SK-N-SH (cell line): Measurements from ENCODE around the gene TMEM47. TPM values are rescaled to one million over a fixed set of nuclear protein-coding genes. Genes with fewer than 3 reads are reported as not detected.

Experiments used
- CTCF ChIA-PET: fragments of 300-600, 350-600 bp; formaldehyde crosslinking; extraction: SDS; loops from one replicate; lab custom pipeline; 2021; lab: Yijun Ruan, JAX
- POLR2A ChIA-PET: fragments of 350-600 bp; sonication (Branson Sonifier 250); formaldehyde crosslinking; extraction: SDS; loops from one replicate; lab custom pipeline; 2020; ENCODE audit warnings: antibody characterized with exemption, inconsistent platforms; lab: Yijun Ruan, JAX
- DNase-seq: peaks from one replicate; pipeline ENCODE4 v3.0.0; 2012
- H2AFZ ChIP-seq: fragments of 200-600 bp; sonication (generic); 2 replicates; pipeline ENCODE4 v1.8.1; 2016; ENCODE audit warnings: antibody characterized with exemption, mild to moderate bottlenecking, low read depth
- H3F3A ChIP-seq: fragments of 200-600 bp; sonication (generic); replicated peaks from 2 replicates; pipeline ENCODE3; 2016; ENCODE audit warnings: antibody characterized with exemption, mild to moderate bottlenecking; ENCODE audit not compliant: insufficient read depth
- H3K27ac ChIP-seq, 2 experiments: fragments of 200-500 bp in 1 of 2; fragments of 200-600 bp in 1 of 2; sonication (Bioruptor generic) in 1 of 2; sonication (generic), shearing (Covaris generic) in 1 of 2; 2 replicates each; pipeline versions ENCODE4 v1.5.1 to v1.6.1; 2014 to 2016; ENCODE audit warnings: low read depth in 2 of 2, inconsistent platforms in 1 of 2, low read length in 1 of 2, mild to moderate bottlenecking in 1 of 2, mixed read lengths in 1 of 2
- H3K27me3 ChIP-seq: fragments of 200-600 bp; sonication (generic), shearing (Covaris generic); 2 replicates; pipeline ENCODE4 v1.6.1; 2016; ENCODE audit warnings: mixed run types; ENCODE audit not compliant: insufficient read depth
- H3K36me3 ChIP-seq, 2 experiments: fragments of 200-500 bp in 1 of 2; fragments of 200-600 bp in 1 of 2; sonication (Bioruptor generic) in 1 of 2; sonication (generic) in 1 of 2; replicated peaks in 1 of 2; 2 replicates each; pipeline versions ENCODE3 to v1.5.1; 2014 to 2016; ENCODE audit warnings: low read length in 1 of 2, mild to moderate bottlenecking in 1 of 2; ENCODE audit not compliant: insufficient read depth in 2 of 2, control insufficient read depth in 1 of 2
- H3K4me1 ChIP-seq, 2 experiments: fragments of 200-500 bp in 1 of 2; fragments of 200-600 bp in 1 of 2; sonication (Bioruptor generic) in 1 of 2; sonication (generic), shearing (Covaris generic) in 1 of 2; 2 replicates each; pipeline versions ENCODE4 v1.5.1 to v1.6.1; 2014 to 2016; ENCODE audit warnings: low read depth in 1 of 2, low read length in 1 of 2, mixed run types in 1 of 2; ENCODE audit not compliant: insufficient read depth in 2 of 2, control insufficient read depth in 1 of 2
- H3K4me2 ChIP-seq: fragments of 200-600 bp; sonication (generic), shearing (Covaris generic); 2 replicates; pipeline ENCODE4 v1.6.1; 2017; ENCODE audit warnings: mixed run types
- H3K4me3 ChIP-seq, 2 experiments: fragments of 200-500 bp in 1 of 2; fragments of 200-600 bp in 1 of 2; sonication (Bioruptor generic) in 1 of 2; sonication (generic), shearing (Covaris generic) in 1 of 2; 2 replicates each; pipeline versions ENCODE4 v1.5.1 to v1.8.1; 2014 to 2016; ENCODE audit warnings: low read depth in 2 of 2, inconsistent platforms in 1 of 2, low read length in 1 of 2, mild to moderate bottlenecking in 1 of 2, mixed read lengths in 1 of 2, moderate library complexity in 1 of 2
- H3K79me2 ChIP-seq: fragments of 200-600 bp; sonication (generic); 2 replicates; pipeline ENCODE4 v1.8.1; 2017; ENCODE audit warnings: mild to moderate bottlenecking; ENCODE audit not compliant: insufficient read depth
- H3K9ac ChIP-seq: fragments of 200-600 bp; sonication (generic); 2 replicates; pipeline ENCODE4 v1.6.1; 2017; ENCODE audit warnings: mixed run types
- H3K9me2 ChIP-seq: fragments of 200-600 bp; sonication (generic); 2 replicates; pipeline ENCODE4 v1.6.1; 2017; ENCODE audit warnings: mixed run types
- H3K9me3 ChIP-seq: fragments of 200-600 bp; sonication (generic); 2 replicates; pipeline ENCODE4 v1.6.1; 2017; ENCODE audit warnings: mixed run types, mild to moderate bottlenecking, moderate library complexity
- H4K20me1 ChIP-seq: fragments of 200-600 bp; sonication (generic); 2 replicates; pipeline ENCODE4 v1.6.1; 2017; ENCODE audit warnings: mild to moderate bottlenecking, mixed run types; ENCODE audit not compliant: insufficient read depth
- CHD2 ChIP-seq: fragments of 150-350 bp; IDR thresholded peaks from 2 replicates; pipeline ENCODE4 v1.6.1; 2018; ENCODE audit warnings: low read length; ENCODE audit not compliant: partially characterized antibody
- ELF1 ChIP-seq: IDR thresholded peaks from 2 replicates; pipeline ENCODE4 v1.4.0; 2012
- EP300 ChIP-seq, 2 experiments: IDR thresholded peaks; 2 replicates each; pipeline versions ENCODE4 v1.4.0 to v1.6.1; 2012; ENCODE audit warnings: borderline replicate concordance in 1 of 2, low read depth in 1 of 2, low read length in 1 of 2
- GABPA ChIP-seq: IDR thresholded peaks from 2 replicates; pipeline ENCODE4 v1.4.0; 2012; ENCODE audit warnings: low read depth, mild to moderate bottlenecking
- GATA2 ChIP-seq: sonication (generic); formaldehyde crosslinking; IDR thresholded peaks from 2 replicates; pipeline ENCODE4 v1.5.0; 2020; ENCODE audit warnings: mild to moderate bottlenecking, missing genetic modification reagents
- JUND ChIP-seq: IDR thresholded peaks from 2 replicates; pipeline ENCODE4 v1.4.0; 2012
- NRF1 ChIP-seq: IDR thresholded peaks from 2 replicates; pipeline ENCODE4 v1.6.1; 2012; ENCODE audit warnings: low read depth, mild to moderate bottlenecking, low read length
- POLR2AphosphoS5 ChIP-seq: IDR thresholded peaks from 2 replicates; pipeline ENCODE4 v1.6.1; 2012; ENCODE audit warnings: low read depth, low read length
- RAD21 ChIP-seq: IDR thresholded peaks from 2 replicates; pipeline ENCODE4 v1.6.1; 2012; ENCODE audit warnings: mild to moderate bottlenecking, low read length
- RXRA ChIP-seq: IDR thresholded peaks from 2 replicates; pipeline ENCODE4 v1.4.0; 2012; ENCODE audit warnings: low read depth, mild to moderate bottlenecking, borderline replicate concordance
- SIN3A ChIP-seq: IDR thresholded peaks from 2 replicates; pipeline ENCODE4 v1.6.1; 2012; ENCODE audit warnings: low read depth, mild to moderate bottlenecking, low read length, moderate library complexity, borderline replicate concordance
- SMC3 ChIP-seq: IDR thresholded peaks from 2 replicates; pipeline ENCODE4 v1.6.1; 2012; ENCODE audit warnings: low read depth, low read length, improper control_type of control experiment
- TAF1 ChIP-seq: IDR thresholded peaks from 2 replicates; pipeline ENCODE4 v1.6.1; 2012; ENCODE audit warnings: low read depth, mild to moderate bottlenecking, low read length, moderate library complexity, borderline replicate concordance
- TEAD4 ChIP-seq: IDR thresholded peaks from 2 replicates; pipeline ENCODE4 v1.4.0; 2012; ENCODE audit warnings: mild to moderate bottlenecking, borderline replicate concordance; ENCODE audit not compliant: insufficient read depth
- USF1 ChIP-seq: IDR thresholded peaks from 2 replicates; pipeline ENCODE4 v1.4.0; 2012; ENCODE audit warnings: low read depth, borderline replicate concordance
- USF2 ChIP-seq: fragments of 150-350 bp; IDR thresholded peaks from 2 replicates; pipeline ENCODE4 v1.6.1; 2017; ENCODE audit warnings: antibody characterized with exemption, low read length, low read depth, borderline replicate concordance
- YY1 ChIP-seq: IDR thresholded peaks from 2 replicates; pipeline ENCODE4 v1.4.0; 2012; ENCODE audit warnings: low read depth, mild to moderate bottlenecking
- ZBTB33 ChIP-seq: IDR thresholded peaks from 2 replicates; pipeline ENCODE4 v1.4.0; 2012; ENCODE audit warnings: low read depth, borderline replicate concordance
- WGBS: methylation state at CpG from one replicate; pipeline ENCODE4 v1.1.6; 2017; ENCODE audit warnings: low lambda C conversion rate; 5-methylcytosine and 5-hydroxymethylcytosine counted together
- polyA plus RNA-seq, 3 experiments: library from polyadenylated mRNA; depleted of rRNA; stranded (reverse); fragments of >200 nt; gene quantifications; 2 replicates each; pipeline ENCODE4 v1.2.3, GENCODE V29; 2012

Gene TMEM47
- polyA plus RNA-seq, 1 of the 3 experiments (the other 2 are of a cell fraction), result 0.02 TPM

- Histone ChIP-seq H2AFZ (peak overlapping the region; percentile 59; the same call in 1 of the 2 replicates), H4K20me1 (no peaks in the 10 kb centered on the region), H3K9me3 (no peaks in the 10 kb centered on the region), H3K27me3 (peaks cover 38% of the 10 kb centered on the region), H3F3A (no peaks in the 10 kb centered on the region), H3K4me1 (peaks cover 0 to 6% of the 10 kb centered on the region in 2 experiments; a peak in 2 of 4 replicates), H3K9ac (no peak overlapping the region), H3K79me2 (no peaks in the 10 kb centered on the region), H3K9me2 (no peaks in the 10 kb centered on the region), H3K4me3 (peak overlapping the region; percentile 32 to 56; a peak in 3 of 4 replicates), H3K4me2 (peak overlapping the region; percentile 79), H3K36me3 (no peaks in the 10 kb centered on the region), H3K27ac (no peak overlapping the region)
- ChIA-PET CTCF (interaction anchor here (2.1 kb wide), 1 partner anchor 20 kb away, joined by 8 read pairs; no protein-coding TSS in a partner anchor), POLR2A (no interaction called here)
- no peak for DNase-seq
- 15% methylated on average over 12 of the region's 13 CpGs for WGBS
- no peak for TF ChIP-seq TAF1
These were observed 613 bp upstream of the TMEM47 start for GRCh38 chrX:34657726-34658070.

- Histone ChIP-seq H4K20me1 (no peaks in the 10 kb centered on the region), H3K4me2 (peak overlapping the region; percentile 79), H2AFZ (no peak overlapping the region; the same call in 1 of the 2 replicates), H3K4me1 (peaks cover 0 to 6% of the 10 kb centered on the region in 2 experiments; a peak in 2 of 4 replicates), H3K27me3 (peaks cover 38% of the 10 kb centered on the region), H3K79me2 (no peaks in the 10 kb centered on the region), H3K36me3 (no peaks in the 10 kb centered on the region), H3K27ac (no peak overlapping the region), H3F3A (no peaks in the 10 kb centered on the region), H3K9ac (no peak overlapping the region), H3K9me2 (no peaks in the 10 kb centered on the region), H3K9me3 (no peaks in the 10 kb centered on the region), H3K4me3 (0 out of 4 replicates have a peak overlapping the region, but pooled peaks of 1 of the 2 experiments have one; percentile 23)
- POLR2A ChIA-PET, result no interaction called here
- 5% methylated on average over 12 of the region's 27 CpGs for WGBS
- no peak for DNase-seq
- TF ChIP-seq JUND (no peak), TEAD4 (no peak), GATA2 (CRISPR knock-in tag) (no peak), NRF1 (no peak), USF1 (no peak), POLR2AphosphoS5 (no peak), EP300 (IDR thresholded peaks at IDR 0.05; ENCODE audit: borderline replicate concordance in 1 of 2, low read depth in 1 of 2, low read length in 1 of 2) (no peak), ELF1 (no peak), GABPA (no peak), SIN3A (no peak), YY1 (no peak), CHD2 (no peak), ZBTB33 (no peak), SMC3 (no peak), RXRA (no peak), USF2 (no peak), RAD21 (no peak)
- CTCF ChIA-PET, result no interaction called here
These were observed 631 bp downstream of the TMEM47 start for GRCh38 chrX:34656467-34656841.
